HCT116 (cell line): ENCODE data around the gene PTPN23. TPM values are rescaled to one million over a fixed set of nuclear protein-coding genes. Genes with fewer than 3 reads are reported as not detected.

Experiments used
- ATAC-seq: fragments of 200-7000 bp; cut with Tn5 transposase; 2 replicates; pipeline ENCODE4 v1.9.1; 2020; ENCODE audit warnings: mild to moderate bottlenecking, moderate library complexity
- BruUV-seq: library from RNA; stranded (reverse); fragments of 400-500 nt; replicated peaks from 2 replicates; lab custom pipeline; 2021; lab: Mats Ljungman, UMichigan
- CTCF ChIA-PET: fragments of 300-600 bp; sonication (Branson Sonifier 250); formaldehyde crosslinking; loops from one replicate; lab custom pipeline; 2021; ENCODE audit warnings: antibody characterized with exemption; lab: Charles Lee
- POLR2A ChIA-PET: fragments of 300-600, 350-600 bp; sonication (Branson Sonifier 250); formaldehyde crosslinking; loops from one replicate; lab custom pipeline; 2021; ENCODE audit warnings: antibody characterized with exemption; lab: Charles Lee
- RAD21 ChIA-PET, 2 experiments: fragments of 300-600 bp; sonication (Branson Sonifier 250); formaldehyde crosslinking; loops; one replicate each; lab custom pipeline; 2023; ENCODE audit warnings: low total read pairs in 2 of 2; ENCODE audit not compliant: uncharacterized antibody in 2 of 2, unreplicated experiment in 2 of 2, low non-redundant PET in 1 of 2; lab: Charles Lee
- DNase-seq: peaks from one replicate; pipeline ENCODE4 v3.0.0-alpha.2; 2010; ENCODE audit warnings: low read depth, low spot score
- H2AFZ ChIP-seq: fragments of 200-600 bp; shearing (Covaris generic), sonication (generic); 2 replicates; pipeline ENCODE4 v1.6.1; 2017; ENCODE audit warnings: low read depth, mixed run types, mixed read lengths, antibody characterized with exemption, low read length; ENCODE audit not compliant: poor library complexity, severe bottlenecking
- H3K27ac ChIP-seq: 2 replicates; pipeline ENCODE4 v1.5.1; 2012; ENCODE audit warnings: low read depth, low read length
- H3K27me3 ChIP-seq: fragments of 200-600 bp; sonication (generic); 2 replicates; pipeline ENCODE4 v1.6.1; 2016; ENCODE audit warnings: mixed run types, low read length, mixed read lengths; ENCODE audit not compliant: insufficient read depth
- H3K36me3 ChIP-seq, 2 experiments: fragments of 200-500 bp in 1 of 2; fragments of 200-600 bp in 1 of 2; sonication (Bioruptor generic) in 1 of 2; sonication (generic) in 1 of 2; 2 replicates each; pipeline versions ENCODE4 v1.5.1 to v1.6.1; 2014 to 2016; ENCODE audit warnings: low read length in 2 of 2, inconsistent platforms in 1 of 2, mixed read lengths in 1 of 2, mixed run types in 1 of 2; ENCODE audit not compliant: insufficient read depth in 2 of 2, control insufficient read depth in 1 of 2
- H3K4me1 ChIP-seq, 2 experiments: fragments of 200-600 bp in 1 of 2; sonication (generic) in 1 of 2; 2 replicates each; pipeline versions ENCODE4 v1.5.1 to v1.6.1; 2012 to 2017; ENCODE audit warnings: low read length in 2 of 2, inconsistent platforms in 1 of 2, mild to moderate bottlenecking in 1 of 2, mixed read lengths in 1 of 2, mixed run types in 1 of 2, moderate library complexity in 1 of 2; ENCODE audit not compliant: insufficient read depth in 2 of 2, control insufficient read depth in 1 of 2
- H3K4me2 ChIP-seq: fragments of 200-600 bp; sonication (generic); 2 replicates; pipeline ENCODE4 v1.6.1; 2017; ENCODE audit warnings: mixed run types, low read length, mixed read lengths
- H3K4me3 ChIP-seq, 2 experiments: fragments of 200-600 bp in 1 of 2; sonication (generic) in 1 of 2; replicated peaks in 1 of 2; 2 replicates each; pipeline ENCODE4 v1.5.1; 2011 to 2016; ENCODE audit warnings: low read length in 2 of 2, control low read depth in 1 of 2, low read depth in 1 of 2, mild to moderate bottlenecking in 1 of 2, mixed read lengths in 1 of 2, mixed run types in 1 of 2
- H3K79me2 ChIP-seq: fragments of 200-600 bp; sonication (generic); 2 replicates; pipeline ENCODE4 v1.6.1; 2017; ENCODE audit warnings: mild to moderate bottlenecking, mixed run types, low read length, moderate library complexity, mixed read lengths; ENCODE audit not compliant: insufficient read depth
- H3K9ac ChIP-seq: fragments of 200-600 bp; sonication (generic); 2 replicates; pipeline ENCODE4 v1.6.1; 2016; ENCODE audit warnings: low read length, mixed read lengths
- H3K9me2 ChIP-seq: fragments of 200-600 bp; sonication (generic), shearing (Covaris generic); 2 replicates; pipeline ENCODE4 v1.6.1; 2017; ENCODE audit warnings: mixed run types, mild to moderate bottlenecking, moderate library complexity; ENCODE audit not compliant: insufficient read depth
- H3K9me3 ChIP-seq, 2 experiments: fragments of 200-500 bp in 1 of 2; fragments of 200-600 bp in 1 of 2; sonication (Bioruptor generic) in 1 of 2; sonication (generic) in 1 of 2; 2 replicates each; pipeline ENCODE4 v1.6.1; 2014 to 2017; ENCODE audit warnings: low read length in 2 of 2, mixed read lengths in 2 of 2, inconsistent platforms in 1 of 2, low read depth in 1 of 2, mild to moderate bottlenecking in 1 of 2, mixed run types in 1 of 2, moderate library complexity in 1 of 2; ENCODE audit not compliant: control insufficient read depth in 1 of 2, insufficient read depth in 1 of 2
- H4K20me1 ChIP-seq: fragments of 200-600 bp; sonication (generic), shearing (Covaris generic); 2 replicates; pipeline ENCODE4 v1.6.1; 2017; ENCODE audit warnings: mixed run types, mild to moderate bottlenecking, moderate library complexity; ENCODE audit not compliant: insufficient read depth
- ATF3 ChIP-seq: IDR thresholded peaks from 2 replicates; pipeline ENCODE4 v1.6.1; 2012
- CBX3 ChIP-seq: IDR thresholded peaks from 2 replicates; pipeline ENCODE4 v1.6.1; 2012; ENCODE audit warnings: low read depth
- CEBPB ChIP-seq: IDR thresholded peaks from 2 replicates; pipeline ENCODE4 v1.6.1; 2012; ENCODE audit warnings: low read depth
- EGR1 ChIP-seq: IDR thresholded peaks from 2 replicates; pipeline ENCODE4 v1.6.1; 2012; ENCODE audit warnings: low read depth
- ELF1 ChIP-seq: IDR thresholded peaks from 2 replicates; pipeline ENCODE4 v1.6.1; 2012; ENCODE audit warnings: low read depth, borderline replicate concordance
- FOSL1 ChIP-seq: IDR thresholded peaks from 2 replicates; pipeline ENCODE4 v1.6.1; 2012; ENCODE audit warnings: low read depth
- JUND ChIP-seq: IDR thresholded peaks from 2 replicates; pipeline ENCODE4 v1.6.1; 2012
- POLR2A ChIP-seq: IDR thresholded peaks from 2 replicates; pipeline ENCODE4 v1.7.0; 2011; ENCODE audit warnings: borderline replicate concordance; ENCODE audit not compliant: insufficient read depth, insufficient read length; ENCODE audit errors: extremely low read depth
- POLR2AphosphoS5 ChIP-seq: IDR thresholded peaks from 2 replicates; pipeline ENCODE4 v1.6.1; 2011; ENCODE audit warnings: mild to moderate bottlenecking, low read depth, low read length, moderate library complexity
- RAD21 ChIP-seq: IDR thresholded peaks from 2 replicates; pipeline ENCODE4 v1.6.1; 2012; ENCODE audit warnings: low read depth, mild to moderate bottlenecking
- SRF ChIP-seq: IDR thresholded peaks from 2 replicates; pipeline ENCODE4 v1.6.1; 2012; ENCODE audit warnings: low read depth
- TCF7L2 ChIP-seq: IDR thresholded peaks from 2 replicates; pipeline ENCODE4 v1.7.0; 2011; ENCODE audit warnings: borderline replicate concordance, inconsistent platforms; ENCODE audit not compliant: insufficient read depth, insufficient read length; ENCODE audit errors: extremely low read depth
- YY1 ChIP-seq: IDR thresholded peaks from 2 replicates; pipeline ENCODE4 v1.6.1; 2011; ENCODE audit warnings: low read length, low read depth, moderate library complexity, mild to moderate bottlenecking; ENCODE audit not compliant: insufficient replicate concordance; ENCODE audit errors: extremely low read depth
- ZFX ChIP-seq: fragments of 450-650 bp; IDR thresholded peaks from 2 replicates; pipeline ENCODE4 v1.6.1; 2017
- ZNF274 ChIP-seq: fragments of 200-500 bp; sonication (Bioruptor generic); IDR thresholded peaks from 2 replicates; pipeline ENCODE4 v1.6.1; 2014; ENCODE audit warnings: mild to moderate bottlenecking, low read depth, low read length, inconsistent platforms
- intact Hi-C: fragments of 100-400 bp; cut with micrococcal nuclease; formaldehyde crosslinking; loops from 2 replicates; pipeline ENCODE4 v1.10.0; 2022
- total RNA-seq: library from RNA; stranded (reverse); gene quantifications from one replicate; pipeline ENCODE4 v1.2.1, GENCODE V29; 2021; ENCODE audit not compliant: unreplicated experiment

The PTPN23 gene
- total RNA-seq, 1 experiment from 2014 or later: 56.5 TPM

DNA sequence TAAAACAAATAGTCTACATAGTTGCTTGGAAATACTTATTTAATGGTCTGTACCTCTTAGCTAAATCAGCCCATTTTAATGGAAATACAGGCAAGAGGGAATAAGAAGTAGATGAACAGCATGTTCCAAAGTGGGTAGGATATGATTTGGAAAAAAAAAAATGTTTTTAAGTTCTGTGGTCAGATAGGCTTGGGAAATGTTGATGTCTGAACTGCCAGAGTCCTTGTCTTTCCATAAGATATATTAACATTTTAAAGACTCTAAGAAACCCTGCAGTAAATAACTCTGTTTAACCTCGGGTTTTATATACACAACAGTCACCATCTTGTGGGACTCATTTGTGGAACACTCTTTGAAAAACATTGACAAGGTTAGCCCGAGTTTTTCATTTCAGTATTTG is 40.0 kb upstream of the PTPN23 start:
- no peaks in the 10 kb centered on the region for H3K9me2 ChIP-seq
- H4K20me1 ChIP-seq: no peaks in the 10 kb centered on the region
- H3K9ac ChIP-seq: no peak overlapping the region
- no peak overlapping the region for H3K27ac ChIP-seq
- intact Hi-C loops: no loop called here
- H3K4me3 ChIP-seq: no peak overlapping the region
- H3K79me2 ChIP-seq: no peaks in the 10 kb centered on the region
- POLR2A ChIA-PET: no interaction called here
- no peaks in the 10 kb centered on the region for H3K27me3 ChIP-seq
- CTCF ChIA-PET: no interaction called here
- TF ChIP-seq ATF3: no peak
- TF ChIP-seq YY1: no peak
- no peak for TF ChIP-seq ZFX
- no peak for TF ChIP-seq FOSL1
- no peak for TF ChIP-seq TCF7L2
- no peak for TF ChIP-seq EGR1
- TF ChIP-seq ZNF274: no peak
- TF ChIP-seq JUND: no peak
- TF ChIP-seq RAD21: no peak
- TF ChIP-seq CBX3: no peak
- TF ChIP-seq POLR2A: no peak
- no peak for TF ChIP-seq POLR2AphosphoS5
- TF ChIP-seq CEBPB: no peak
- no peak for TF ChIP-seq SRF
- no peak for TF ChIP-seq ELF1
- H3K36me3 ChIP-seq: peaks cover 12 to 22% of the 10 kb centered on the region in 2 experiments; a peak in 3 of 4 replicates
- no peak for ATAC-seq
- DNase-seq: no peak
- BruUV-seq: no TSS peak
- no peak overlapping the region for H3K4me2 ChIP-seq
- RAD21 ChIA-PET: no interaction called here
- no peak overlapping the region for H2AFZ ChIP-seq
- no peaks in the 10 kb centered on the region for H3K4me1 ChIP-seq
- H3K9me3 ChIP-seq: no peaks in the 10 kb centered on the region
